Measurements from ENCODE around the gene GVQW3.

DNA sequence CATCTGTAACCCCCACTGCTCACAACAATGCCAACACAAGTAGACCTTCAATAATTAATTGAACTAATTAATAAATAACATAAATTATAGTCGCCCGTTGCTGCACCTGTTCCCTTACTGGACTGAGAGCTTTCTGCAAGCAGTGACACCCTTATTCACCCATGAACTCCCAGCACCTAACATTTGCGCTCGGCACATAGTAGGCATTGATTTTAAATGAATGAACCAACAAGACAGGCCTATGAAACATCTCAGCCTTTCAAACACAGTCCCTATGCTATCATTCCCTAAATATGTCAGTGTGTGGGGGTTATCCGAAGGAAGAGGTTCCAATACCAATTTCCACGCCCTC, 1.3 kb upstream of the GVQW3 start:
- TF ChIP-seq, protein P1, sequence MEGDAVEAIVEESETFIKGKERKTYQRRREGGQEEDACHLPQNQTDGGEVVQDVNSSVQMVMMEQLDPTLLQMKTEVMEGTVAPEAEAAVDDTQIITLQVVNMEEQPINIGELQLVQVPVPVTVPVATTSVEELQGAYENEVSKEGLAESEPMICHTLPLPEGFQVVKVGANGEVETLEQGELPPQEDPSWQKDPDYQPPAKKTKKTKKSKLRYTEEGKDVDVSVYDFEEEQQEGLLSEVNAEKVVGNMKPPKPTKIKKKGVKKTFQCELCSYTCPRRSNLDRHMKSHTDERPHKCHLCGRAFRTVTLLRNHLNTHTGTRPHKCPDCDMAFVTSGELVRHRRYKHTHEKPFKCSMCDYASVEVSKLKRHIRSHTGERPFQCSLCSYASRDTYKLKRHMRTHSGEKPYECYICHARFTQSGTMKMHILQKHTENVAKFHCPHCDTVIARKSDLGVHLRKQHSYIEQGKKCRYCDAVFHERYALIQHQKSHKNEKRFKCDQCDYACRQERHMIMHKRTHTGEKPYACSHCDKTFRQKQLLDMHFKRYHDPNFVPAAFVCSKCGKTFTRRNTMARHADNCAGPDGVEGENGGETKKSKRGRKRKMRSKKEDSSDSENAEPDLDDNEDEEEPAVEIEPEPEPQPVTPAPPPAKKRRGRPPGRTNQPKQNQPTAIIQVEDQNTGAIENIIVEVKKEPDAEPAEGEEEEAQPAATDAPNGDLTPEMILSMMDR (conservative IDR thresholded peaks at IDR 0.05 in 1 of 2, IDR thresholded peaks at IDR 0.05 in 1 of 2; ENCODE audit: extremely low read depth in 1 of 2, insufficient read depth in 1 of 2, low read depth in 1 of 2, low read length in 2 of 2): no peak
- TF ChIP-seq EZH2 (IDR thresholded peaks at IDR 0.05; ENCODE audit: borderline replicate concordance, low read length): no peak

Measured in mammary epithelial cell (primary cell).